H1 (cell line): ENCODE measurements around the gene CRISPLD2. TPM values are rescaled to one million over a fixed set of nuclear protein-coding genes. Genes with fewer than 3 reads are reported as not detected.
A peak's percentile ranks its signal among the peaks of the same experiment; 100 is the strongest.

Experiments
- CTCF ChIA-PET: fragments of 300-600 bp; sonication (Branson Sonifier 250); formaldehyde crosslinking; loops from one replicate; lab custom pipeline; 2021; ENCODE audit not compliant: partially characterized antibody; lab: Charles Lee
- POLR2A ChIA-PET: fragments of 300-600 bp; sonication (Branson Sonifier 250); formaldehyde crosslinking; loops from one replicate; lab custom pipeline; 2021; ENCODE audit warnings: inconsistent platforms; ENCODE audit not compliant: partially characterized antibody; lab: Charles Lee
- DNase-seq, 2 experiments: peaks; one replicate each; pipeline versions ENCODE4 v3.0.0 to v3.0.0-alpha.2; 2010 to 2022; ENCODE audit warnings: low spot score in 2 of 2, low read depth in 1 of 2, mixed read lengths in 1 of 2
- FAIRE-seq: peaks from 2 replicates; lab custom pipeline; 2011; peaks lifted over from hg19 to GRCh38; lab: Jason Lieb, UNC
- H2AFZ ChIP-seq: 2 replicates; pipeline ENCODE4 v1.8.1; 2012; ENCODE audit warnings: low read length, inconsistent platforms
- H2AK5ac ChIP-seq: 2 replicates; pipeline ENCODE4 v1.6.1; 2013; ENCODE audit warnings: low read depth, low read length
- H2BK120ac ChIP-seq: replicated peaks from 2 replicates; pipeline ENCODE3; 2013; ENCODE audit warnings: low read depth, low read length, inconsistent platforms
- H2BK12ac ChIP-seq: 2 replicates; pipeline ENCODE4 v1.6.1; 2013; ENCODE audit warnings: low read depth, low read length
- H2BK15ac ChIP-seq: 2 replicates; pipeline ENCODE4 v1.6.1; 2013; ENCODE audit warnings: low read length
- H2BK20ac ChIP-seq: 2 replicates; pipeline ENCODE4 v1.6.1; 2013; ENCODE audit warnings: low read length
- H2BK5ac ChIP-seq: 2 replicates; pipeline ENCODE4 v1.6.1; 2013; ENCODE audit warnings: low read depth, low read length
- H3K14ac ChIP-seq: 2 replicates; pipeline ENCODE4 v1.6.1; 2013; ENCODE audit warnings: inconsistent platforms; ENCODE audit not compliant: insufficient read length
- H3K18ac ChIP-seq: 2 replicates; pipeline ENCODE4 v1.6.1; 2013; ENCODE audit warnings: low read length; ENCODE audit errors: extremely low read depth
- H3K23ac ChIP-seq: 2 replicates; pipeline ENCODE4 v1.6.1; 2013; ENCODE audit warnings: inconsistent platforms; ENCODE audit not compliant: insufficient read length
- H3K23me2 ChIP-seq: 2 replicates; pipeline ENCODE4 v1.6.1; 2013; ENCODE audit warnings: low read depth, low read length
- H3K27ac ChIP-seq: 2 replicates; pipeline ENCODE4 v1.6.1; 2011; ENCODE audit warnings: low read depth, low read length, inconsistent platforms
- H3K27me3 ChIP-seq, 4 experiments: replicated peaks in 1 of 4; 1 replicate in 1 of 4; 2 replicates in 3 of 4; pipeline versions ENCODE4 v1.6.1 to v1.8.1; 2011 to 2013; ENCODE audit warnings: low read length in 3 of 4, mild to moderate bottlenecking in 3 of 4, inconsistent platforms in 2 of 4, mixed read lengths in 2 of 4, moderate library complexity in 1 of 4; ENCODE audit not compliant: control insufficient read depth in 3 of 4, insufficient read depth in 3 of 4; ENCODE audit errors: extremely low read depth in 1 of 4
- H3K36me3 ChIP-seq, 4 experiments: 2 replicates each; pipeline versions ENCODE4 v1.6.1 to v1.8.1; 2011 to 2013; ENCODE audit warnings: mild to moderate bottlenecking in 4 of 4, low read length in 3 of 4, moderate library complexity in 2 of 4, control low read depth in 1 of 4, inconsistent platforms in 1 of 4; ENCODE audit not compliant: insufficient read depth in 4 of 4, control insufficient read depth in 2 of 4
- H3K4ac ChIP-seq: replicated peaks from 2 replicates; pipeline ENCODE3; 2013; ENCODE audit warnings: low read length, low read depth, mixed read lengths, inconsistent platforms; ENCODE audit not compliant: insufficient read length
- H3K4me1 ChIP-seq, 4 experiments: replicated peaks in 1 of 4; 1 replicate in 1 of 4; 2 replicates in 3 of 4; pipeline versions ENCODE4 v1.6.1 to v1.8.1; 2011 to 2013; ENCODE audit warnings: low read length in 3 of 4, inconsistent platforms in 2 of 4, mixed read lengths in 1 of 4; ENCODE audit not compliant: insufficient read depth in 4 of 4, control insufficient read depth in 3 of 4
- H3K4me2 ChIP-seq, 2 experiments: 2 replicates each; pipeline versions ENCODE4 v1.6.1 to v1.8.1; 2011 to 2013; ENCODE audit warnings: low read depth in 2 of 2, low read length in 2 of 2, control low read depth in 1 of 2, inconsistent platforms in 1 of 2, mild to moderate bottlenecking in 1 of 2; ENCODE audit not compliant: insufficient read depth in 1 of 2
- H3K4me3 ChIP-seq, 4 experiments: fragments of 200-600, 300-600 bp in 1 of 4; sonication (generic), shearing (Covaris generic), sonication (Bioruptor Twin) in 1 of 4; 2 replicates each; pipeline versions ENCODE4 v1.5.1 to v1.8.1; 2011 to 2016; ENCODE audit warnings: low read length in 4 of 4, low read depth in 3 of 4, control low read depth in 2 of 4, inconsistent platforms in 2 of 4, mild to moderate bottlenecking in 2 of 4, mixed read lengths in 1 of 4, moderate library complexity in 1 of 4; ENCODE audit not compliant: insufficient read depth in 2 of 4; ENCODE audit errors: extremely low read depth in 1 of 4
- H3K56ac ChIP-seq: replicated peaks from 2 replicates; pipeline ENCODE3; 2013; ENCODE audit warnings: low read depth, mild to moderate bottlenecking, mixed read lengths, low read length, inconsistent platforms; ENCODE audit not compliant: insufficient read length
- H3K79me1 ChIP-seq: 2 replicates; pipeline ENCODE4 v1.6.1; 2013; ENCODE audit warnings: low read depth, low read length, control low read depth
- H3K79me2 ChIP-seq, 2 experiments: 2 replicates each; pipeline versions ENCODE4 v1.6.1 to v1.8.1; 2012 to 2013; ENCODE audit warnings: low read length in 2 of 2, mild to moderate bottlenecking in 2 of 2, inconsistent platforms in 1 of 2; ENCODE audit not compliant: insufficient read depth in 2 of 2, control insufficient read depth in 1 of 2
- H3K9ac ChIP-seq, 4 experiments: replicated peaks in 1 of 4; 1 replicate in 1 of 4; 2 replicates in 3 of 4; pipeline versions ENCODE4 v1.6.1 to v1.8.1; 2011 to 2013; ENCODE audit warnings: low read depth in 3 of 4, low read length in 3 of 4, control low read depth in 2 of 4, mild to moderate bottlenecking in 2 of 4, moderate library complexity in 2 of 4, inconsistent platforms in 1 of 4; ENCODE audit errors: extremely low read depth in 1 of 4
- H3K9me3 ChIP-seq, 2 experiments: 2 replicates each; pipeline versions ENCODE4 v1.6.1 to v1.8.1; 2012 to 2013; ENCODE audit warnings: mild to moderate bottlenecking in 2 of 2, moderate library complexity in 2 of 2, control low read depth in 1 of 2, inconsistent platforms in 1 of 2, low read depth in 1 of 2, low read length in 1 of 2, mixed read lengths in 1 of 2; ENCODE audit not compliant: insufficient read depth in 2 of 2
- H4K20me1 ChIP-seq, 2 experiments: replicated peaks in 1 of 2; 2 replicates each; pipeline versions ENCODE3 to v1.8.1; 2011 to 2013; ENCODE audit warnings: inconsistent platforms in 2 of 2, low read length in 2 of 2, mild to moderate bottlenecking in 1 of 2; ENCODE audit not compliant: insufficient read depth in 2 of 2, control insufficient read depth in 1 of 2
- H4K5ac ChIP-seq: 2 replicates; pipeline ENCODE4 v1.6.1; 2013; ENCODE audit warnings: low read length, low read depth, mixed read lengths, inconsistent platforms; ENCODE audit not compliant: insufficient read length
- H4K8ac ChIP-seq: 2 replicates; pipeline ENCODE4 v1.8.0; 2013; ENCODE audit warnings: mild to moderate bottlenecking, moderate library complexity, low read length, inconsistent platforms; ENCODE audit not compliant: insufficient read depth; ENCODE audit errors: extremely low read depth
- H4K91ac ChIP-seq: replicated peaks from 2 replicates; pipeline ENCODE3; 2013; ENCODE audit warnings: low read length, mixed read lengths, inconsistent platforms; ENCODE audit not compliant: insufficient read length
- EZH2 ChIP-seq: fragments of 200-600 bp; sonication (generic); IDR thresholded peaks from 2 replicates; pipeline ENCODE4 v1.7.1; 2012; ENCODE audit warnings: low read depth, mild to moderate bottlenecking, moderate library complexity, low read length, inconsistent platforms; ENCODE audit not compliant: severe bottlenecking
- MAFK ChIP-seq: IDR thresholded peaks from 2 replicates; pipeline ENCODE4 v1.6.1; 2012; ENCODE audit warnings: low read depth, mild to moderate bottlenecking, improper control_type of control experiment, low read length
- WGBS, 2 experiments: shearing (Covaris generic) in 1 of 2; methylation state at CpG; one replicate each; pipeline versions ENCODE4 v1.1.6 to v1.1.7; 2013 to 2015; ENCODE audit warnings: low lambda C conversion rate in 2 of 2, mixed read lengths in 2 of 2, inconsistent platforms in 1 of 2, low coverage in 1 of 2, missing lambda C conversion rate in 1 of 2; ENCODE audit not compliant: insufficient replicate concordance in 2 of 2, insufficient coverage in 1 of 2, insufficient read length in 1 of 2; ENCODE audit errors: extremely low coverage in 1 of 2, missing lambda C conversion rate in 1 of 2; 5-methylcytosine and 5-hydroxymethylcytosine counted together
- polyA plus RNA-seq, 7 experiments: library from polyadenylated mRNA; depleted of rRNA in 3 of 7; stranded (reverse) in 5 of 7; unstranded in 2 of 7; fragments of >200 nt in 5 of 7; fragments of 200-250 nt in 2 of 7; gene quantifications; 1 replicate in 5 of 7; 2 replicates in 1 of 7; 4 replicates in 1 of 7; pipeline versions ENCODE4 v1.2.1 to v1.2.3, GENCODE V29; 2011 to 2013; ENCODE audit warnings: missing spikeins in 2 of 7, mixed read lengths in 2 of 7
- total RNA-seq: library from RNA; stranded (reverse); fragmentation: NEBNext Ultra II Directional; extraction: Animal tissue kit (Norgen Biotek cat#: 25700); gene quantifications from 2 replicates; pipeline ENCODE4 v1.2.1, GENCODE V29; 2021

CRISPLD2 gene
- total and polyA plus RNA-seq, 2 of the 8 experiments (the other 6 are each of a cell fraction or from before 2014, with no cell fraction given), result 2.7 to 5.1 TPM

DNA sequence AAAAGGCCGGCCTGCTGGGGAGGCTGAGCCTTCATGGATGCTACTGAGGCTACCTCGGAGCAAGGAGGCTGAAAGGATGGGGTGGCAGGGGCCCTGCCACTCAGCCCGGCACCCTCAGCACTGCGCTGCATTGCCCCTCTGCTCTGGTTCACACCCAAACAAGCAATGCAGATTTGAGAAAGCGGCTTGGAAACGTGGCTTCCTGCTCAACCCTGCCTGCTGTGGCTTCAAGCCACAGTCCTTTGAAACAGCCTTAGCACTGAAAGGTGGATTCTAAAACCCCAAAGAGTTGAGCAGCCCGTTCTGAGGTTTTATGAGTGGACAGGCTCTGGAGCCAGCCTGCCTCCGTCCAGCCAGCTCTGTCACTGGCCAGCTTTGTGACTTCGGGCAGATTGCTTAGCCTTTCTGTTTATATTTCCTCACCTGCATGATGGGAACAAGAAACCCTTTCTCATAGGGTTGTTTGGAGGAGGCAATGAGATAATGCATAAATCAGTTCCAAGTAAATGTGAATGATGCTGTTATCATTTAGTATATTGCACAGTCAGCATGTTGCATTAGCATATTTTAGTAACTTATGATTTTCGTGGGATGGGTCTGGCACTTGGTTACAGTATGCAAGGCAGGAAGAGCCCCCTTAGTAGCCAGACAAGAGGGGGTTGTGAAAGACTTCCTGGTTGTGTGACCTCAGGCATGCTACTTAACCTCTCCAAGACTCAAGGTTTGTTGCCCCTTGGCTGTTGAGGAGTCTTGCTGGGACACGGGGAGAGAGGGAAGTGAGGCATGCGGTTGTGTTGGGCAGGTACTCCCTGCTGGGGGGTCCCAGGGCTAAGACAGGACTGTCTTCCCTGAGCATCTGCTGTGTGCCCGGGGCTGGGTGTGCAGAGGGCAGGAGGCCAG, 23.6 kb downstream of the CRISPLD2 start:
- TF ChIP-seq EZH2 (no peak), MAFK (peak; percentile 49)
- TF ChIP-seq, all 59 proteins: peak for 1
- Histone ChIP-seq H3K4me1 (peaks cover 13 to 48% (median 36%) of the 10 kb centered on the region in 4 experiments), H3K23ac (no peak overlapping the region), H3K27ac (no peak overlapping the region), H3K4ac (peak overlapping the region; percentile 57), H2BK15ac (no peak overlapping the region), H3K36me3 (no peaks in the 10 kb centered on the region), H4K8ac (no peak overlapping the region), H4K20me1 (peaks cover 0 to 4% of the 10 kb centered on the region in 2 experiments), H2BK12ac (peak overlapping the region; percentile 70; the same call in 1 of the 2 replicates), H3K79me2 (no peaks in the 10 kb centered on the region), H3K4me3 (peak overlapping the region in 1 of 4 experiments; percentile 30; a peak in 1 of 8 replicates), H2BK5ac (peak overlapping the region; percentile 67; the same call in 1 of the 2 replicates), H3K9me3 (no peaks in the 10 kb centered on the region), H3K27me3 (peaks cover 0 to 31% (median 17%) of the 10 kb centered on the region in 4 experiments; a peak in 5 of 7 replicates), H3K14ac (no peak overlapping the region), H2BK20ac (no peak overlapping the region), H2AFZ (no peak overlapping the region), H3K9ac (no peak overlapping the region), H2BK120ac (no peak overlapping the region), H4K91ac (peak overlapping the region; percentile 32), H2AK5ac (peak overlapping the region; percentile 20; the same call in 1 of the 2 replicates), H3K23me2 (peaks cover 2% of the 10 kb centered on the region; the same call in 1 of the 2 replicates), H4K5ac (no peak overlapping the region), H3K4me2 (peak overlapping the region; percentile 9 to 67; a peak in 3 of 4 replicates), H3K79me1 (no peaks in the 10 kb centered on the region), H3K56ac (no peak overlapping the region), H3K18ac (peak overlapping the region; percentile 71)
- CTCF ChIA-PET, result interaction anchor here (1.6 kb wide), 1 partner anchor 117 kb away, joined by 3 read pairs; no protein-coding TSS in a partner anchor
- POLR2A ChIA-PET, result interaction anchor here (0.7 to 1.4 kb wide), 3 partner anchors 11 to 91 kb away, joined by 3 to 6 read pairs (median 4); partner anchors contain the start of gene CRISPLD2
- WGBS, 2 experiments, result 79% methylated on average over 12 of the region's 13 CpGs; no CpG with 5 or more reads in 1 of the 2 experiments
- FAIRE-seq (no peak), DNase-seq (no peak)
